BE2C (cell line): ENCODE results near the gene FBN3.

Experiments used
- DNase-seq: peaks from one replicate; pipeline ENCODE4 v3.0.0-alpha.2; 2020
- H3K27me3 ChIP-seq: fragments of 250-450 bp; sonication (Bioruptor Pico); 2 replicates; pipeline ENCODE4 v1.5.1; 2020; ENCODE audit warnings: mild to moderate bottlenecking
- H3K36me3 ChIP-seq: fragments of 250-450 bp; sonication (Bioruptor Pico); 2 replicates; pipeline ENCODE4 v1.5.1; 2020; ENCODE audit warnings: mild to moderate bottlenecking
- H3K4me1 ChIP-seq: fragments of 250-450 bp; sonication (Bioruptor Pico); 2 replicates; pipeline ENCODE4 v1.5.1; 2020
- H3K4me3 ChIP-seq: 2 replicates; pipeline ENCODE4 v1.5.1; 2011; ENCODE audit warnings: low read depth, low read length
- H3K9me3 ChIP-seq: fragments of 250-450 bp; sonication (Bioruptor Pico); 2 replicates; pipeline ENCODE4 v1.5.1; 2020
- TF ChIP-seq, protein P1 (sequence below): IDR thresholded peaks from 2 replicates; pipeline ENCODE4 v1.5.1; 2012; ENCODE audit warnings: mild to moderate bottlenecking, low read depth, low read length

The FBN3 gene

DNA sequence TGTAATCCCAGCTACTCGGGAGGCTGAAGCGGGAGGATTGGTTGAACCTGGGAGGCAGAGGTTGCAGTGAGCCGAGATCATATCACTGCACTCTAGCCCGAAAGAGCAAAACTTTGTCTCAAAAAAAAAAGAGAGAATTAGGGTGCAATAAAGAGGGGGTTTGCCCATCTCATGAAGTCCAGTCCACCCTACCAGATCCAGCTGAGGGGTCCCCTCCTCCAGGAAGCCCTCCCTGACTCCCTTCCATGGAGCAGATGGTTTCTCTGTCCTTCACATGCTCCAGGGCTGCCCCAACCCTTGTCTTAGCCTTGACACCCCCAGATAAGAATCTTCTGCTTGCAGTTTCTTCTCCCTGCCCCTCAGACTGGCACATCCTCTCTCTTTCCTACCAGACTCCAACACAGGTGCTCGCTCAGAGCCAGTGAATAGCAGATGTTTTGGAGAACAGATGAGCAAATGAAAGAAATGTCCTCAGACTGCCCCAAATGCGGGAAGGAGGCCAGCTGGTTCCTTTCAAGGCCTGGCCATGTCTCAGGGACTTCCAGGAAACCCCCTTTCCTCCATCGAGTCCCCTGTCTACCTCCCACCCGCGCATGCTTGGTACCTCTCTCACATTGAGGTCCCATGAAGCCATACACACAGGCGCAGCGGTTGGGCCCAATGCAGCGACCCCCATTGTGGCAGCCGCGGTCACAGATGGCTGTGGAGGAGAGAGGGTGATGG, 5.0 kb downstream of the FBN3 start:
- DNase-seq: no peak

DNA sequence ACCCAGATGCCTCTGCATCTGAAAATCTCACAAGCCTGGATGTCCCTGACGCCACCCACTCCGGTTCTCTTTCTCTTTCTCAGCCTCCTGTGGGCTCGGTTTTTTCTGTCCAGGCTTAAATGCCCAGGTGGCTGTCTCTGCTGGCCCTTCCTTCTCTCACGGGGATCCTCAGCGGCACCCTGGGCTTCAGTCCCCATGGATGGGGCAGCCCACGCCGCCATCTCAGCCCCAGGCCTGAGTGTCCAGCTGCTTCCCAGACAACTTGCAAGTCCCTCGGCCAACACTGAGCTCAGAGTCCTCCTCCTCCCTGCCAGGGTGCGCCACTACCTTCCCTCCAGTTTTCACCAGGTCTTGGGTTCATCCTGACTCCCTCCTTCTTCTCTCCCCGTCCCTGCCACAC, 6.4 kb downstream of the FBN3 start:
- TF ChIP-seq, protein P1, sequence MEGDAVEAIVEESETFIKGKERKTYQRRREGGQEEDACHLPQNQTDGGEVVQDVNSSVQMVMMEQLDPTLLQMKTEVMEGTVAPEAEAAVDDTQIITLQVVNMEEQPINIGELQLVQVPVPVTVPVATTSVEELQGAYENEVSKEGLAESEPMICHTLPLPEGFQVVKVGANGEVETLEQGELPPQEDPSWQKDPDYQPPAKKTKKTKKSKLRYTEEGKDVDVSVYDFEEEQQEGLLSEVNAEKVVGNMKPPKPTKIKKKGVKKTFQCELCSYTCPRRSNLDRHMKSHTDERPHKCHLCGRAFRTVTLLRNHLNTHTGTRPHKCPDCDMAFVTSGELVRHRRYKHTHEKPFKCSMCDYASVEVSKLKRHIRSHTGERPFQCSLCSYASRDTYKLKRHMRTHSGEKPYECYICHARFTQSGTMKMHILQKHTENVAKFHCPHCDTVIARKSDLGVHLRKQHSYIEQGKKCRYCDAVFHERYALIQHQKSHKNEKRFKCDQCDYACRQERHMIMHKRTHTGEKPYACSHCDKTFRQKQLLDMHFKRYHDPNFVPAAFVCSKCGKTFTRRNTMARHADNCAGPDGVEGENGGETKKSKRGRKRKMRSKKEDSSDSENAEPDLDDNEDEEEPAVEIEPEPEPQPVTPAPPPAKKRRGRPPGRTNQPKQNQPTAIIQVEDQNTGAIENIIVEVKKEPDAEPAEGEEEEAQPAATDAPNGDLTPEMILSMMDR: no peak
- H3K27me3 ChIP-seq: peaks cover 23% of the 10 kb centered on the region

More for the DNA sequence above, 5.0 kb downstream of the FBN3 start:
- Histone ChIP-seq H3K4me1 (no peaks in the 10 kb centered on the region), H3K27me3 (peaks cover 33% of the 10 kb centered on the region), H3K36me3 (no peaks in the 10 kb centered on the region), H3K9me3 (no peaks in the 10 kb centered on the region), H3K4me3 (no peak overlapping the region)
- TF ChIP-seq, protein P1: no peak

DNA sequence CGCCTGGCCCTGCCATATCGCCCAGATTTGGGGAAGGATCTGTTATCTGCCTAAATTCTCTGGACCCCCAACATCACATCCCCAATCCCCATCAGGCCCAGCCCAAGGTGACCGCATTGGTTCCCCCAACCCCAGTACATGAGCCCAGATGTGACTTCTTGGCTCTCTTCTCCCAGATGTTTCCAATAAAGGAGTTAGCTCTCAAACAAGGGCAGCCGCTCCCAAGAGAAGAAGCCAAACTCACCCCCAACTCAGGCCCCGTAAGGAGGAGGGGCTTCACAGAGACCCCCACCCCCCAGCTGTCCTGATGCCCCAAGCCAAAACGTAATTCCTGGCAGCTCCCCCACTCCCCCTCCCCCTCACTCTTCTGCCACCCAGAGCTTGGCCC, 6.9 kb downstream of the FBN3 start:
- Histone ChIP-seq H3K36me3 (no peaks in the 10 kb centered on the region), H3K27me3 (peaks cover 17% of the 10 kb centered on the region), H3K4me1 (no peaks in the 10 kb centered on the region), H3K4me3 (no peak overlapping the region), H3K9me3 (no peaks in the 10 kb centered on the region)
- DNase-seq: no peak
- TF ChIP-seq, protein P1: no peak

More for the DNA sequence above, 6.4 kb downstream of the FBN3 start:
- DNase-seq: no peak
- Histone ChIP-seq H3K36me3 (no peaks in the 10 kb centered on the region), H3K4me3 (no peak overlapping the region), H3K9me3 (no peaks in the 10 kb centered on the region), H3K4me1 (no peaks in the 10 kb centered on the region)

DNA sequence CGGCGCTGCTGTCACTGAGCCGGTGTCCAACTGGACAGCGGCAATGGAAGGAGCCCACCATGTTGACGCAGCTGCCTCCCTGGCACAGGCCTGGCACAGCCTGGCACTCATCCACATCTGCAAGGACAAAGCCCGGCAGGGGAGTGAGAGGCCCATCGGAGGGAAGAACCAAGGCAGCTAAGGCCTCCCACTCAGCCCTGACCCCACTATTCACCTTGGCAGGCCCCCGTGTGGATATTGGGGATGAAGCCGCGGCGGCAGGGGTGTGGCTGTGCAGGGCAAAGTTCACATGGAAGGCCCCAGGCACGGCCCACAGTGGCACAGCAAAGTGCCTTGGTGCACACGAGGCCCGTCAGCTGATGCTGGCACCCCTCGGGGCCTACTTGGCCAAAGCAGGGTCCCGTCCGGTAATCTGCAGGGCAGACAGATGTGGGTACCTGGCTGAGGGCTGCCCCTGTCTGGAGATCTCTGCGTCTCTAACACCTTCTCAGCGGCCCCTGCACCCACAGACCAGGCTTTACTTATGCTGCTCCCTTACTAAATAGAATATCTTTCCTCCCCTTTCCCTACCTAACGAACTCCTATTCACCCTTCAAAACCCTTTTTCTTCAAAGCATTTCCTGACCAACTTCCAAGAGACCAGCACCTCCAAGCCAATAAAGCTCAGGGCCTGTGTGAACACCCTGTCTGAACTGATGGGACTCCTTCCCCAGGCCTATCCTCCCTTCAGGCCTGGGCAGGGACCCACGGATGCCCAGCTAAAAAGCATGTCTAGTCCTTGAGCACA, 7.5 kb downstream of the FBN3 start:
- Histone ChIP-seq H3K9me3 (no peaks in the 10 kb centered on the region), H3K36me3 (no peaks in the 10 kb centered on the region), H3K27me3 (peaks cover 11% of the 10 kb centered on the region), H3K4me3 (no peak overlapping the region), H3K4me1 (no peaks in the 10 kb centered on the region)
- TF ChIP-seq, protein P1: no peak
- DNase-seq: no peak

DNA sequence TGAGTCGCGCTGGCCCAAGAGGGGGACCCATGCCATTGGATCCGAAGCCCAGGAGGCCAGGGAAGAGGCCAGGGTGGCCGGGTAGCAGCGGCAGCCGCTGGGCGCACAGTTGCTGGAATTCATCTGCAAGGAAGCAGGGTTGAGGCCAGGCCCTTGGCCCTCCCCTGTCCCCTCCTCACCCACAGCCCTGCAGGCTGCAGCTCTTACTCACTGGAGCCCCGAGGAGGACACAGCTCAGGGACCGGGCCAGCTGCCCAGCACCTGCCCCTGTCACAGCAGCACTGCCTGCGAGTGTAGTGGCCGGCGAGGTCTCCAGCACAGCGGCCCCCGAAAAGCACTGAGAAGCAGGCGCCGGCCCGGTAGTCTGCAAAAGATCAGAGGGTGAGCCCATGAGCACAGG, 11.2 kb downstream of the FBN3 start:
- no peak for DNase-seq
- Histone ChIP-seq H3K4me1 (no peaks in the 10 kb centered on the region), H3K27me3 (no peaks in the 10 kb centered on the region), H3K9me3 (0 out of 2 replicates have a peak, but pooled peaks cover 2% of the 10 kb centered on the region), H3K36me3 (no peaks in the 10 kb centered on the region), H3K4me3 (no peak overlapping the region)
- TF ChIP-seq, protein P1: no peak

DNA sequence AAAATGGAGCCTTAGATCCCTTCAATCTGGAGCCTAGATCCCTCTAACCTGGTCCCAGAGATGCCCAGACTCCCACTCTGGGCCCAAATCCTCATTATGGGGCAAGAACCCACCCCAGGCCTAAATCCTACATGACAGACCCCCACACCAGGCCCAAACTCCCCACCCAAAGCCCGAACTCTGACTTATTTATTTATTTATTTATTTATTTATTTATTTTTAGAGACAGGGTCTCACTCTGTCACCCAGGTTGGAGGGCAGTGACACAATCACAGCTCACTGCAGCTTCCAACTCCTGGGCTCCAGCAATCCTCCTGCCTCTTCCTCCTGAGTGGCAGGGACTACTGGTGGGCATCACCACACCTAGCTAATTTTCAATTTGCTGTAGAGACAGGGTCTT, 12.0 kb downstream of the FBN3 start:
- Histone ChIP-seq H3K9me3 (0 out of 2 replicates have a peak, but pooled peaks cover 2% of the 10 kb centered on the region), H3K27me3 (no peaks in the 10 kb centered on the region), H3K4me1 (no peaks in the 10 kb centered on the region), H3K4me3 (no peak overlapping the region), H3K36me3 (no peaks in the 10 kb centered on the region)
- TF ChIP-seq, protein P1: no peak
- DNase-seq: no peak
